ENCODE results near the gene TSC22D4.
"Not testable (repeated sequence)": the region's sequence is repeated elsewhere in the genome, so short reads cannot be mapped to it uniquely, and the experiment has no call there.

Gene TSC22D4

GRCh38 chr7:100472121-100472851, 6.7 kb downstream of the TSC22D4 start:
- no peak for DNase-seq

- DNase-seq, result no peak
These were observed 8.0 kb downstream of the TSC22D4 start for GRCh38 chr7:100471021-100471420.

- DNase-seq, result peak; percentile 36
These were observed 9.6 kb downstream of the TSC22D4 start for GRCh38 chr7:100469227-100470044.

GRCh38 chr7:100467638-100468373, 11.2 kb downstream of the TSC22D4 start:
- DNase-seq, result no peak

- DNase-seq, result no peak
These were observed 12.1 kb downstream of the TSC22D4 start for GRCh38 chr7:100466653-100467605.

GRCh38 chr7:100465702-100466311, 13.2 kb downstream of the TSC22D4 start:
- peak; percentile 38 for DNase-seq

- no peak for DNase-seq
These were observed 13.7 kb downstream of the TSC22D4 start for GRCh38 chr7:100465299-100465698.

- no peak for DNase-seq
These were observed 14.2 kb downstream of the TSC22D4 start for GRCh38 chr7:100464791-100465190.

- no peak for DNase-seq
These were observed 14.8 kb downstream of the TSC22D4 start, which contains the start of gene SPACDR for GRCh38 chr7:100464210-100464660. SPACDR (minus strand) TSS chr7:100464260; CDS start chr7:100464025, 235 bp downstream.

GRCh38 chr7:100457033-100457432, 22.0 kb downstream of the TSC22D4 start:
- no peak for DNase-seq

GRCh38 chr7:100456562-100456961, 22.5 kb downstream of the TSC22D4 start:
- DNase-seq, result no peak

- no peak for DNase-seq
These were observed 23.8 kb downstream of the TSC22D4 start for GRCh38 chr7:100455206-100455605.

GRCh38 chr7:100453854-100454253, 25.2 kb downstream of the TSC22D4 start:
- not testable (repeated sequence) for DNase-seq

GRCh38 chr7:100452513-100452912, 26.5 kb downstream of the TSC22D4 start:
- DNase-seq, result no peak

- no peak for DNase-seq
These were observed 29.7 kb downstream of the TSC22D4 start for GRCh38 chr7:100449190-100449795.

GRCh38 chr7:100447363-100447762, 31.7 kb downstream of the TSC22D4 start:
- DNase-seq, result not testable (repeated sequence)

GRCh38 chr7:100446040-100446439, 33.0 kb downstream of the TSC22D4 start:
- no peak for DNase-seq

GRCh38 chr7:100444311-100445278, 34.4 kb downstream of the TSC22D4 start:
- DNase-seq, result no peak

- DNase-seq, result no peak
These were observed 35.7 kb downstream of the TSC22D4 start for GRCh38 chr7:100443096-100443840.
